ENCODE results near the gene ARID2.

- TF ChIP-seq POLR2A (IDR thresholded peaks at IDR 0.05) (no peak), CTCF (IDR thresholded peaks at IDR 0.05) (no peak)
Observed at GRCh38 chr12:45781080-45781479, 51.6 kb downstream of the ARID2 start.
